Neural progenitor cell (in vitro differentiated cells): ENCODE data around the gene HTRA2.

Experiments used
- CTCF ChIP-seq: fragments of 200-600 bp; sonication (generic); IDR thresholded peaks from 2 replicates; pipeline ENCODE4 v1.5.1; 2017; ENCODE audit warnings: antibody characterized with exemption, mild to moderate bottlenecking
- EZH2phosphoT487 ChIP-seq: fragments of 200-600 bp; sonication (generic); IDR thresholded peaks from 2 replicates; pipeline ENCODE4 v1.6.1; 2017; ENCODE audit warnings: antibody characterized with exemption

GRCh38 chr2:74504591-74504990 is 25.1 kb upstream of the HTRA2 start:
- TF ChIP-seq EZH2phosphoT487: no peak
- no peak for TF ChIP-seq CTCF
